ENCODE data around the gene NR2C2. TPM values are rescaled to one million over a fixed set of nuclear protein-coding genes. Genes with fewer than 3 reads are reported as not detected.
A peak's percentile ranks its signal among the peaks of the same experiment; 100 is the strongest.

Gene NR2C2
- total and polyA plus RNA-seq, 8 donors: 37.7 to 65.4 (median 55.8) TPM

- Histone ChIP-seq H3K4me1 (no peaks in the 10 kb centered on the region), H3K9me3 (no peaks in the 10 kb centered on the region), H3K27ac (no peak overlapping the region), H3K27me3 (no peaks in the 10 kb centered on the region), H3K36me3 (peaks cover 0 to 55% of the 10 kb centered on the region in 2 donors), H3K4me3 (no peak overlapping the region)
- intact Hi-C loops (cut with DNase I): no loop called here
- ATAC-seq: no peak
- DNase-seq: no peak
- TF ChIP-seq CTCF (IDR thresholded peaks at IDR 0.05): no peak
Observed at GRCh38 chr3:15056676-15057404, 109.5 kb downstream of the NR2C2 start.

DNA sequence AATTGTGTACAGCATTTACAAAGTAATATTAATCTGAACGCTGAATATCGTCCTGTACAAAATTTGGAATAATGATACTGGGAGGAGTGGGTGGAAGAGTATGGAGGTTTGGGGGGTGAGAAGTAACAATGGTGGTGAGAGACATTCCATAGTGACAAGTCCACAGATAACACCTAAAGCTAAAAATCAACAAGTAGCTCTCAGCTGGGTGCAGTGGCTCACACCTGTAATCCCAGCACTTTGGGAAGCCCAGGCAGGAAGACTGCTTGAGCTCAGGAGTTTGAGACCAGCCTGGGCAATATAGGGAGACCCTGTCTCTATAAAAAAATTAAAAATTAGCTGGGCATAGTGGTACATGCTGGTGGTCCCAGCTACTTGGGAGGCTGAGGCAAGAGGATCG lies 112.6 kb downstream of the NR2C2 start:
- no peak for ATAC-seq
- no peak for DNase-seq
- peaks cover 8 to 16% of the 10 kb centered on the region in 2 donors for H3K4me1 ChIP-seq
- H3K36me3 ChIP-seq: peaks cover 0 to 35% of the 10 kb centered on the region in 2 donors
- intact Hi-C loops (cut with DNase I): no loop called here
- H3K27ac ChIP-seq: no peak overlapping the region
- no peaks in the 10 kb centered on the region for H3K27me3 ChIP-seq
- no peak for TF ChIP-seq CTCF (IDR thresholded peaks at IDR 0.05)
- H3K9me3 ChIP-seq: no peaks in the 10 kb centered on the region
- no peak overlapping the region for H3K4me3 ChIP-seq

DNA sequence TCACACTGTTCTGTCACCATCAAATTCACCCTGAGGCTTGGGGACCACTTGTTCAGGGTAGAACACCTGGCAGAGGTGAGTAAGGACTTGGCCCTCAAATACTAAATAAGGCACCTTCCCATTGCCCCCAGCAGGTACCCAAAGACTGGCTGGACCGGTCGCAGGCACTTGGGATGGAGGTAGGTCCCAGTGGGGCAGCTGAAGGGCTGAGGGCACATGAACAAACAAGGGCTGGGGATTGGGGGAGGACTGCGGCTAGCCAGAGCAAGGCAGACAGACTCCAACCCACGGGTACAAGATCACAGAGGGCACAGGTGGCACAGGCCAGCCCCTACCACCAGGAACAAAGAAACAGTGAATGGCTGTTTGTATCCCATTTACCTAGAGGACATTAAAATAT lies 115.9 kb downstream of the NR2C2 start:
- Histone ChIP-seq H3K27me3 (no peaks in the 10 kb centered on the region), H3K4me3 (peak overlapping the region in 1 of 2 donors; percentile 92), H3K4me1 (peaks cover 8 to 21% of the 10 kb centered on the region in 2 donors), H3K36me3 (peaks cover 0 to 13% of the 10 kb centered on the region in 2 donors), H3K9me3 (no peaks in the 10 kb centered on the region), H3K27ac (no peak overlapping the region)
- intact Hi-C loops (cut with DNase I): no loop called here
- DNase-seq (peak in 2 of 4 donors; percentile 48 to 73), ATAC-seq (peak; percentile 53)
- TF ChIP-seq CTCF (IDR thresholded peaks at IDR 0.05): no peak

DNA sequence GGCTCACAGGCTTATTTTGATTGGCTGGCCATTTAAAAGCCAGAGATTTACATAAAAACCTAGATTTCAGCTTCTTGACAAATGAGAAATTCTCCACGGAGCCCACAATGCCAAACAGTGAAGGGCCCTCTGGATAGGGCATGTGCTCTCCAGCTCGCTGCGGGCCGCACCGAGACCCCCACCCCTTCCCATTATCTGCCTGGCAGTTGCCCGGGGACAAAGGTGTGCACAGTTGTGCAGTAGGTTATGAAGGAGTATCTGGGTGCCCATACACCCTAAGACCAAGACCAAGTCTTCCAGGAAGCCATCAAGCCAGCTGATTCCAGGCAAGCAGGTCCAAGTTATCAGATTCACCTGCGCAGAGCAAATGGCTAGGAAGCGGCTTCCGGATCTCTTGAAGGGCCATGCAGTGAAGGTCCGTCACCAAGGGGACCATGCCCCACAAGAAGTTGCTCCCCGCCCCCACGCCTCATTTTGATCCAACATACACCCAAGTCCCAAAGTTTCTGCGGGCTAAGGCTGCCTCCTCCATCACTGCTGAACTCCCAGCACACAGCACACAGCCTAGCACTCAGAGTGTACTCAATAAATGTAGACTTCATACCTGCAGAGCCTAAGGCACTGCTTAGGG lies 116.4 kb downstream of the NR2C2 start:
- no peak for DNase-seq
- Histone ChIP-seq H3K36me3 (peaks cover 0 to 7% of the 10 kb centered on the region in 2 donors), H3K9me3 (no peaks in the 10 kb centered on the region), H3K27me3 (no peaks in the 10 kb centered on the region), H3K27ac (no peak overlapping the region), H3K4me3 (peak overlapping the region; percentile 82 to 92), H3K4me1 (peaks cover 8 to 21% of the 10 kb centered on the region in 2 donors)
- no peak for TF ChIP-seq CTCF (IDR thresholded peaks at IDR 0.05)
- intact Hi-C loops (cut with DNase I): no loop called here
- no peak for ATAC-seq

- Histone ChIP-seq H3K27me3 (no peaks in the 10 kb centered on the region), H3K9me3 (no peaks in the 10 kb centered on the region), H3K36me3 (peaks cover 0 to 1% of the 10 kb centered on the region in 2 donors), H3K27ac (peak overlapping the region; percentile 66 to 83), H3K4me3 (peak overlapping the region; percentile 82 to 92), H3K4me1 (peaks cover 8 to 21% of the 10 kb centered on the region in 2 donors)
- ATAC-seq (peak; percentile 48), DNase-seq (peak in 1 of 4 donors; percentile 39)
- intact Hi-C loops (cut with DNase I): no loop called here
- TF ChIP-seq CTCF (IDR thresholded peaks at IDR 0.05): no peak
Observed at GRCh38 chr3:15064299-15064834, 117.0 kb downstream of the NR2C2 start.
